GM21576 (cell line): Measurements from ENCODE around the gene VRTN.
"Not testable (repeated sequence)": the region's sequence is repeated elsewhere in the genome, so short reads cannot be mapped to it uniquely, and the experiment has no call there.

ENCODE experiments used
- ATAC-seq: cut with Tn5 transposase; IDR thresholded peaks from one replicate; pipeline ENCODE4 v1.9.1; 2021; ENCODE audit warnings: mild to moderate bottlenecking, moderate library complexity; ENCODE audit not compliant: unreplicated experiment

Gene VRTN

GRCh38 chr14:74348241-74348734 lies at the start of gene VRTN:
Gene VRTN, plus strand, starts transcription at chr14:74348471. Its CDS starts 8,313 bp downstream, at chr14:74356784.
- ATAC-seq, result no peak

GRCh38 chr14:74299061-74299545 lies 49.2 kb upstream of the VRTN start:
- ATAC-seq, result no peak

- ATAC-seq, result no peak
Measured at GRCh38 chr14:74301594-74302151, 46.6 kb upstream of the VRTN start.

GRCh38 chr14:74302152-74302628 lies 46.1 kb upstream of the VRTN start:
- peak; percentile 3 for ATAC-seq

GRCh38 chr14:74302634-74303569 lies 45.4 kb upstream of the VRTN start, which contains the start of gene ABCD4:
Gene ABCD4, minus strand, starts transcription at chr14:74302934. Its CDS starts 22 bp downstream, at chr14:74302912.
- peak; percentile 95 for ATAC-seq

- no peak for ATAC-seq
Measured at GRCh38 chr14:74308695-74309094, 39.6 kb upstream of the VRTN start.

DNA sequence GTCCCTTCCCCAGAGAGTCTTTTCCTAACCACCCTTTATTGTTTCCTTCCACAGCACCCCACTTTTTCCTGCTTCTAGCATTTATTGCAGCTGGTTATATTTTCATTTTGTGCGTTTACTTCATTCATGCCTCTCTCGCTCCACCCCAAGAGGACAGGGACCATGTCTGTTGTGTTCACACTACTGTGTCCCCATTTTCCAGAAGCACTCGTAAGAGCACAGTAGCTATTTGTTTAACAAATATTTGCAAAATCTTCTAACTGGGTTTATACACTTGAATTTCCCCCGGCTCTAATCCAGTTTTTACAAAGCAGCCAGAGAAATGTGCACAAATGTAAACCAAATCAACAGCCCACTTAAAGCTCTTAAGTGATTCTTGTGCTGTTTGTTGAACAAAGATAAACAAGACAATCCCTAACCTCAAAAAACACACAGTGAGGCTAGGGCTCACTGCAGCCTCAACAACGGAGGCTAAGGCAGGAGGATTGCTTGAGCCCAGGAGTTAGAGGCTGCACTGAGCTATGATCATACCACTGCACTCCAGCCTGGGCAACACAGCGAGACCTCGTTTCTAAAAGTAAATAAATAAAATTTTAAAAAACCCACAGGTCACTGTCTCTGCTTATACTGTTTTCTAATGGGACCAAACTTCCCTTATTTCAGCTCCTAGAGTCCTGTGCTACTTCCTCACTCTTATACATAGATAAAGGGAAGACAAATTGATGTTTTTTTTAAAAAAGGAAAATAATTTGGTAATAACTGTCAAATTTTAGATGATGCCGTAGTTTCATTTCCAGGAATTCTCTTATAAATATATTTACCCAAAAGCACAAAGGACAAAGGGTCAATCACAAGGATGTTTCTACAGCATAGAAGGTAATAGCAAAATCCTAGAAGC lies 38.9 kb upstream of the VRTN start:
- ATAC-seq, result no peak

DNA sequence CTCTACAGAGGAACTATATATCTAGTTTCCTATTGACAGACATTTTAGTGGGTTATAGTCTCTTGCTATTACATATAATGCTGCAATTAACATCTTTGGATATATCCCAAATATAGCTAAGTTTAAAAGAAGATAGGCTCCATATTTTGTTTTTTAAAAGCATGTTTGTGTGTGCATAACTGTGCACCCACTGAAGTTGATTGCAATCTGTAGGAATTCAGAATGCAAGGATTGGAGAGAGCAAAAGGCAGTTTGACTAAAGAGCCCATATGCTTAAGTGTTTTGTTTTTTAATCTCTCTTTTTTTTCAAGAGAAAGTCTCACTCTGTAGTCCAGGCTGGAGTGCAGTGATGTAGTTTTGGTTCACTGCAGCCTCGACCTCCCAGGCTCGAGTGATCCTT lies 36.1 kb upstream of the VRTN start:
- ATAC-seq, result no peak

DNA sequence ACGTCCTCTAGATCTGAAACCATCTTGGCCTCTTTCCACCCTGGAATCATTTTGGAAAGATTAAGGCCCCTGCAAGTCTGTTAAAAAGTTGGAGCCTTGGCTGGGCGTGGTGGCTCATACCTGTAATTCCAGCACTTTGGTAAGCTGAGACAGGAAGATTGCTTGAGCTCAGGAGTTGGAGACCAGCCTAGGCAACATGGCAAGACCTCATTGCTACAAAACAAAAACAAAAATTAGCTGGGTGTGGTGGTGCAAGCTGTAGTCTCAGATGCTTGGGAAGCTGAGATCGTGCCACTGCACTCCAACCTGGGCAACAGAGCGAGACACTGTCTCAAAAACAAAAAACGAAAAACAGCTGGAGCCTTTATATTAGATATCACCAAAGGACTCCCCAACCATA lies 34.7 kb upstream of the VRTN start:
- no peak for ATAC-seq

- no peak for ATAC-seq
Measured at GRCh38 chr14:74314576-74314975, 33.7 kb upstream of the VRTN start.

DNA sequence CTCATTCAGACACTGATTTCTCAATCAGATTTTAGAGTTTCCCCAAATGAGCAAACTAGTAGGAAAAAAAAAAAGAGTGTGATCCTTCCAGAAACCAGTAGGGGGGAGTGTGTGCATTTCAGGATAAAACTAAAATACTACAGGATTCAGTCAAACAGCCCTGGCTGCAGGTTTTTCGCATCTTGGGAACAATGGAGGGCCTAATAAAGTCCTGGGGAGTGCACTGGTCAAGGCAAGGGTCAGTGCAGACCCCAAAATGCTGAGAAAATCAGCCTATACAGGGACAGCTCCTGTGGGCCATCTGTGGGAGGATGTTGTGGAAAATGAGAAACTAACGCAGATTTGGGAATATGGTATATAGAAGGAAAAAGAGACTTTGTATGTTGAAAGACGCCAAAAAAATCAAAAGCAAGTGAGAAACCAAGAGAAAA lies 23.3 kb upstream of the VRTN start:
- ATAC-seq, result no peak

- no peak for ATAC-seq
Measured at GRCh38 chr14:74325446-74325845, 22.8 kb upstream of the VRTN start.

- ATAC-seq, result no peak
Measured at GRCh38 chr14:74326369-74327152, 21.7 kb upstream of the VRTN start.

DNA sequence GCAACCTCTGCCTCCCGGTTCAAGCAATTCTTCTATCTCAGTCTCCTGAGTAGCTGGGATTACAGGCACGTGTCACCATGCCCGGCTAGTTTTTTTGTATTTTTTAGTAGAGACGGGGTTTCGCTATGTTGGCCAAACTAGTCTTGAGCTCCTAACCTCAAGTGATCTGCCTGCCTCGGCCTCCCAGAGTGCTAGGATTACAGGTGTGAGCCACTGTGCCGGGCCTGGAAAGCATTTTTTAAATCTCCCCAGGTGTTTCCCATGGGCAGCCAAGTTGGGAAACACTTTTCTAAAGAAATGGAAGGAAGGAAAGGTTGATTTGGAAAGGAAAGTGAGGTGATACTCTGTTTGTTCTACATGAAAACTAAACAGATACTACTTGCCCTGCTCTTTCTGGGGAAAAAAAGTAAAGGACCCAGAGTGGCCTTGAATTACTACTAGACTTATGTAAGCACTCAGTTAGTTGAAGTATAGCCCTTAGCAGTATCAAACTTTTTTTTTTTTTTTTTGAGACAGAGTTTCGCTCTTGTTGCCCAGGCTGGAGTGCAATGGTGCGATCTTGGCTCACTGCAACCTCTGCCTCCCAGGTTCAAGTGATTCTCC lies 18.2 kb upstream of the VRTN start:
- not testable (repeated sequence) for ATAC-seq

DNA sequence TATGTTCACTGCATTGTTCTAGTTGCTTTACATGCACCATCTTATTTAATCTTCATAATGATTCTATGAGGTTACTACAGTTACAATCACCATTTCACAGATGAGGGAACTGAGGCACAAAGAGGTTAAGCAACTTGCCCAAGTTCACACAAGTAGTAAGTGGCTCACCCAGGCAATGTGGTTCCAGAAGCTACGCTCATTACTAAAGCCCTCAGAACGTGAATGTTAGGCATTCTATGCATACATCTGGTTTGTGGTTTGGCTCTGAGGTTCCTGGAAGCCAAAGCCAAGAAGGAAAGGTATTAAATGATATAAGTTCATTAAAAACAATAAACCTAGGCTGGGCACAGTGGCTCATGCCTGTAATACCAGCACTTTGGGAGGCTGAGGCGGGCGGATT lies 14.4 kb upstream of the VRTN start:
- no peak for ATAC-seq

DNA sequence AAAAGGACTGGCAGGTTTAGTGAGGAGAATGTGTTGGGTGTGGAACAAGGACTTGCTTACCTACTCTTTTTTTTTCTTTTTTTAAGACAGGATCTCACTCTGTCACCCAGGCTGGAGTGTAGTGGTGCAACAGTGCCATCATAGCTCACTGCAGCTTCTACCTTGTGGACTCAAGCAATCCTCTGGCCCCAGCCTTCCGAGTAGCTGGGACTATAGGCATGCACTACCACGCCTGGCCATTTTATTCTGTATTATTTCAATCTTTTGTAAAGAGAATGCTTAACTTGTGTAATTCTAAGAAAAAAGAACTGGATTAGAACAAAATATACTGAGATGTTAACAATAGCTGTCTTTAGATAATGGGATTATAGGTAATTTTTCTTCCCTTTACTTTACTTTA lies 1.9 kb upstream of the VRTN start:
- no peak for ATAC-seq

DNA sequence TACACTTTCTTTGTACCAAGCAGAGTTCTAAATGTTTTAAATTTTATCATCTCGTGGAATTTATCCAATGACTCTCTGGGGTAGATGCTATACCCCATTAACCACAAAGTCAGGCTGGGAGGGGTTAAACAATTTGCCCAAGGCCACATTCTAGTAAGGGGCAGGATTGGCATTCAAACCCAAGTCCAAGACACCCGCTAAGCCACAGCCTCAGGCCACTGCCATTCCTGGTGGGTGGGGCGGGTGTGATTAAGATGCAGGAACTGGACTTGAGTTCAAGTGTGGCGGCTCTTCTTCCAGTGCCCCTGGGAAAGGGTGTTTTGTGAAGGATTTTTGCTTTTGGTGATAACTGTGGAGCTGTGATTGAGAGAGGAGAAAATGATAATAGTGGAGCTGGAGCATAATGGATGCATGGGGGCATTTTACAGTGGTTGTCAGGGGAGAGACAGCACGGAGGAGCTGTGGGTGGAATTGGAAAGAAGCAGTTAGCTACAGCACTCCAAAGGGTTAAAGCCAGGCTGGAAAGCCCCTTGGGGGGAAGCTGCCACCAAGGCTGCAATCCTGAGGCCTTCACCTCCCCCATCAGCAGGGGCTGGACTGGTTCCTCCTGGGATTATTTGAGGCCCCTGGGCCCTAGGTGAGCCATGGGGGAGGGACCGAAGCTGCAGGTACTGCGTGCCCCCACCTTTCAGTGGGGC lies 1.0 kb upstream of the VRTN start:
- no peak for ATAC-seq

GRCh38 chr14:74347795-74348100 lies 523 bp upstream of the VRTN start:
- no peak for ATAC-seq
